ENCODE measurements around the gene CRB3.

- TF ChIP-seq CTCF (IDR thresholded peaks at IDR 0.05 in 4 of 5, conservative IDR thresholded peaks at IDR 0.05 in 1 of 5) (no peak), POLR2A (IDR thresholded peaks at IDR 0.05) (no peak)
These were observed 50.0 kb downstream of the CRB3 start for GRCh38 chr19:6514089-6514488.
